MV-4-11 (cell line): ENCODE measurements around the gene ANKRD30BL.
"Not testable (repeated sequence)": the region's sequence is repeated elsewhere in the genome, so short reads cannot be mapped to it uniquely, and the experiment has no call there.

Experiments
- DNase-seq: peaks from one replicate; lab custom pipeline; 2025; lab: John Stamatoyannopoulos, UW

ANKRD30BL gene, protein sequence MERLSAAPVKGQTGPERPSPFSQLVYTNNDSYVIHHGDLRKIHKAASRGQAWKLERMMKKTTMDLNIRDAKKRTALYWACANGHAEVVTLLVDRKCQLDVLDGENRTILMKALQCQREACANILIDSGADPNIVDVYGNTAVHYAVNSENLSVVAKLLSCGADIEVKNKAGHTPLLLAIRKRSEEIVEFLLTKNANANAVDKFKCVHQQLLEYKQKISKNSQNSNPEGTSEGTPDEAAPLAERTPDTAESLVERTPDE

DNA sequence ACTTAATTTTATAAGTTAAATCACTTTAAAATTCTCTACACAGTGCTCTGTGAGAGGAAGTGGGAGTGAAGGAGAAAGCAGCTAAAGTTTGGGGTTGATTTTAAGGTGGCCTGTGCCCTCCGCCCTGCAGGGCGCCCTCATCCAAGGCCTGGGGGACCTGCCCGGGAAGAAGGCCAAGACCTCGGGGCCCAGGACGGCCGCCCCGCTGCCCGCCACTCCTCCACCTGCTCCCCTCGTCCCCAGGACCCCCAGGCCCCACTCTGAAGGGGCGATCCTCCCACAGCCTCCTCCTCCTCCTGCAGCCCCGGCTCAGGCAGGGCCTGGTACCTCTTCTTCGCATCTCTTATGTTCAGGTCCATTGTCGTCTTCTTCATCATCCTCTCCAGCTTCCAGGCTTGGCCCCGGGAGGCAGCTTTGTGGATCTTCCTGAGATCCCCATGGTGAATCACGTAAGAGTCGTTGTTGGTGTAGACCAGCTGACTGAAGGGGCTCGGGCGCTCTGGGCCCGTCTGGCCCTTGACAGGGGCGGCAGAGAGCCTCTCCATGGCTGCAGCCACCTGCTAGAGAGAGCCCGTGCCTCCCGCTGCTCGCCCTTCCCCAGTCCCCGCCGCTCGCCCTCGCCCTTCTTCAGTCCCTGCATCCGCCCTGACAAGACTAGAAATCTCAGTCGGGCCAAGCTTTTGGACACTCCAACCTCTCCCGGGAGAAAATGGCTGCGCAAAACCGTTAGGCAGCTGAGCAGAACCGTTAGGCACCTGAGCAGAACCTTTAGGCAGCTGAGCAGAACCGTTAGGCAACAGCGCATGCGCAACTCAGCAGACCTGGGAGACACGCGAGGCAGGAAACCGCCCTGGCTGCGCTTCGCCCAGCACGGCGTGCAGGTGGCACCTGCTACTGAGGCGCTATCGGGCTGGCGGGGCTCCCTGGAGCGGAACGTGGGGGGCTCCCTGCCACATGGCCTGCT, at the start of gene ANKRD30BL:
TSS of gene ANKRD30BL (minus strand) at position 792 of the 964 bp plus-strand sequence. CDS start at position 545, 247 bp downstream.
- DNase-seq: not testable (repeated sequence)

GRCh38 chr2:132202866-132203265, 41.1 kb upstream of the ANKRD30BL start:
- not testable (repeated sequence) for DNase-seq

- DNase-seq: not testable (repeated sequence)
Observed at GRCh38 chr2:132192854-132193253, 31.1 kb upstream of the ANKRD30BL start.

GRCh38 chr2:132167100-132167499, 5.3 kb upstream of the ANKRD30BL start:
- not testable (repeated sequence) for DNase-seq

- DNase-seq: not testable (repeated sequence)
Observed at GRCh38 chr2:132162125-132162660, 441 bp upstream of the ANKRD30BL start.

DNA sequence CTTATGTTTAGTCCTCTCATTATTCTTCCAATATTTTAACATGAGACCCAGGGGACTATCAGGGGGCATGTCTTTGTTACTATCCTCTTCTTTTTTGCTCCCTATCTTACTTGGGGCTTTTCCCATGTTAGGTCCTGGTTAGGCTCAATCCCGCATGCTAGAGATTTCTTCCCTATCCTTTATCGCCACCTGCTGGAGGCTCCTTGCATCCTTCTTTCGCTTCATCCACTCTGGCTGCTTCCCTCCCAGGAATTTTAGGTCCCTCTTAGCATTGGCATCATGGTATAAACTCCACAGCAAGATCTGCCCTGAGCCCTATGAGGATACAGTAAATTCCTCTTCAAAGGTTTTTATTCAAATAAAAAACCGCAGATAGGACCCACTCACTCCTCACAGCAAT, 15.0 kb downstream of the ANKRD30BL start:
- DNase-seq: peak; percentile 7
